GM18499 (cell line): Measurements from ENCODE around the gene DDX31.

Experiments used
- ATAC-seq: cut with Tn5 transposase; IDR thresholded peaks from one replicate; pipeline ENCODE4 v1.9.1; 2021; ENCODE audit warnings: moderate number of reproducible peaks; ENCODE audit not compliant: insufficient read depth, unreplicated experiment

Gene DDX31

GRCh38 chr9:132638240-132638639 is 31.5 kb downstream of the DDX31 start:
- ATAC-seq = no peak

GRCh38 chr9:132637801-132638200 is 32.0 kb downstream of the DDX31 start:
- no peak for ATAC-seq

GRCh38 chr9:132637351-132637750 is 32.4 kb downstream of the DDX31 start:
- no peak for ATAC-seq

DNA sequence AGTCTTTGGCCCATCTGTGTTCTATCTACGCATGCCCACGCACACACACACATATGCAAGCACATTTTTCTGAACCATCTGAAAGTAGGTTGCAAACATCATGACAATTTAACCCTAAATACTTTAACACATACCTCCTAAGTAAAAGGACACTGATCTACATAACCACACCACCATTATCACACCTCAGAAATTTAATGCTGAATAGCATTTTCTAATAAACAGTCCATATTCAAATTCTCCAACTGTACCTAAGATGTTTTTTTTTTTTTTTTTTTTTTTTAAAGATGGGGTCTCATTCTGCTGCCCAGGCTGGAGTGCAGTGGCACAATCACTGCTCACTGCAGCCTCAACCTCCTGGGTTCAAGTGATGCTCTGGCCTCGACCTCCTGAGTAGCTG is 35.5 kb downstream of the DDX31 start:
- ATAC-seq = no peak

- ATAC-seq = no peak
Measured at GRCh38 chr9:132632413-132633129, 37.2 kb downstream of the DDX31 start.

- no peak for ATAC-seq
Measured at GRCh38 chr9:132631685-132632084, 38.1 kb downstream of the DDX31 start.

- no peak for ATAC-seq
Measured at GRCh38 chr9:132631280-132631679, 38.5 kb downstream of the DDX31 start.

DNA sequence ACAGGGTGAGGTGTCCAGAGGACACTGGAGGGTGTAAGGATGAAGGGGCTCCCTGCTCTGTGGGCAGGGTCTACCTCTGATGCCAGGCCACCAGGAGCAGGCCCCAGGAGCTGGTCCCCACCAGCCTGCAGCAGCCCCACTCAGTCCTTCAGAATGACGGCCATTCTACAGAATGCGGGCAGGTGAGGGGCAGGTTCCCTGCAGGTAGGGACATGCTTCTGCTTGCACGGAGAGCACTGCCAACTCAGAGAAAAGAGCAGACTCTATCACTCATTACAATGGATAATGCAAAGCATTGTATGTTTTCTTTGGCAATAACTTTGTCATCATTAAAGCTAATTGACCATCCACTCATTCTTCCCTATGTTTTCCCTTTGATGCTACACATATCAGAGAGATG is 39.0 kb downstream of the DDX31 start:
- no peak for ATAC-seq

DNA sequence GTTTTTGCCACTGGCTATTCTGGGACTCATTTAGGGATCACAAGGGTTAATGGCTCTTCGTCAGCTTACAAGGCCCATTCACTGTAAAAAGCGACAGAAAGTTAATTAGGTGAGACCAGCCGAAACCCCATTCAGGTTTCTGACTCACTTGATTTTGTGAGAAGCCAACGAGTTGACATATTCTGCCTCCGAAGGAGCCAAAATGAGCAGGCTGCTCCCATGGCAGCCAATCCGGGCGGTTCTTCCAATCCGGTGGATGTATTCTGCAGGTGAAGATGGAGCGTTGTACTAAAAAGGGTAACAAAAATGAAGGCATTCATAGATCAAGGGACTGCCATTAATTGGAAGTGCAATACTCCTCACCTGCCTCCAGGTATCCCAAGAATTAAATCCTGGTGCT is 39.7 kb downstream of the DDX31 start:
- no peak for ATAC-seq

- no peak for ATAC-seq
Measured at GRCh38 chr9:132628746-132629145, 41.0 kb downstream of the DDX31 start.

- no peak for ATAC-seq
Measured at GRCh38 chr9:132627594-132627993, 42.2 kb downstream of the DDX31 start.

GRCh38 chr9:132627106-132627505 is 42.7 kb downstream of the DDX31 start:
- ATAC-seq = no peak

DNA sequence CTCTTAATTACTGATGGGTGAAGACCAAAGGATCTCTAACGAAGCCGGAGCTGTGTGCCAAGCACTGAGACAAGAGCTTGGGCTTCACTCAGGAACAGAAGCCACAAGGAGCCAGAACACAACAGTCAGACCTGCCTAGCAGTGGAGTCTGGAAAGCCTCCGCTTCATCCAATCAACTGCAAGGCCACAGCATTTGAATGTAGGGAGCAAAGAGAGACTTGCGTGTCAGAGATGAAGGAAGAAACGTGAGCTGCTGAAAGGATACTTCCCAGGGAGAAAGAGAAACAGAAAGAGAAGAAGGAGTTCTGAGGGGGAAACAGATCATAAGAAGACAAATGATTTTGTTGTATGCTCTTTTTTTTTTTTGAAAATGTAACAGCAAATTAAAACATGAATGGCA is 43.5 kb downstream of the DDX31 start:
- no peak for ATAC-seq

DNA sequence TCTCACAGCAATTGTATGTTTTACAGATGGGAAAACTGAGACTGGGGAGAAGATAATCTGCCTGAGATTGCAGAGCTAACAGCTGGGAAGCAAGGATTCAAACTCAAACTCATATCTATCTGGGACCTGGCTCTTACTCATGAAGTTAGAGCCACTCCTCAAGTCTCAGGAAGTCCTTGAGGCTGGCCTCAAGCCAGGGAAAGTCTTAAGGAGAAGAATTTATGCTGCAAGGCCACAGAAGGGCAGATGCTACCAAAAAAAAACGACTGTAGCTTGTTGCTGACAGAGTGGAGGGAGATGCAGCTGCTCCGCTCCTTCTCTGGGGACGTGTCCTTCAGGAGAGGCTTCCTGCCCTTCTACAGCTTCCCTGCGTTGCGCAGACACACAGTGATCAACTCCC is 47.6 kb downstream of the DDX31 start:
- ATAC-seq = no peak

GRCh38 chr9:132616725-132617124 is 53.1 kb downstream of the DDX31 start:
- ATAC-seq = no peak

GRCh38 chr9:132615774-132616173 is 54.0 kb downstream of the DDX31 start:
- ATAC-seq = no peak

DNA sequence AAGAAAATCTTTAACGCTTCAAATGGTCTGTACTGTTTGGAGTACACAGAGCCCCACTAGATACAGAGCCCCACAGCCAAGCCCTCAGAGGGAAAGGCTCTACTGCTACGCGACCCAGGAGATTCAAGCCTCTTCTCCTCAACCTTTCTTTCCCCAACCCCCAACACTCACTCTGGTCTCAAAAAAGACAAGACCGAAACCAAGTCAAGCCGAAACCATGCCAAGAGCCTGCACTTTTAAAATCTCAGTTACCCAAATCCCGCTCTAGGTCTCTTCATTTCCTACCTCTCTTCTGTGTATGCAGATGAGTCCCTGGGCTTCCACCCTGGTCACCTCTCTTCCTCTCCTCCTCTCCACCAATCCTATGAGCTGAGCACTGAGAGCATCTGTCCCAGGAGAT is 55.5 kb downstream of the DDX31 start:
- no peak for ATAC-seq

- no peak for ATAC-seq
Measured at GRCh38 chr9:132610661-132611060, 59.1 kb downstream of the DDX31 start.

GRCh38 chr9:132609829-132610228 is 60.0 kb downstream of the DDX31 start:
- ATAC-seq = no peak

DNA sequence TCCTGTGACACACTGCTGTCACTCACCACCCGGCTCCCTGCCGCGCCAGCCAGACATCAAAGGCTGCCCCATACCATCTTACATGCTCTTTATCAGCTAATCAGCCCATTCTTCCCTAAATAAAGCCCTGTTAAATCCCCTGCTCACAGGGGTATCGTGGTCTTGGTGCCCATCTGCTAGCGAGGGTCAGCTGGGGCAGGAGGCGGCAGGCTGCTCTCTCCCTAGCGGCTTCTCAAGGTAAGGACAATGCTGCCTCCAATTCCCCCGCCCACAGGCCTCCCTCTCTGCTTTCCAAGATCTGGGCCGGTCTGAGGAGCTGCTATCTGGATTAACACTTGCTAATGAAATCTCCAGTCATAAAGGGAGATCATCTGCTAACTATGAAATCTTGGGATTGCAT is 60.6 kb downstream of the DDX31 start:
- ATAC-seq = no peak

- ATAC-seq = no peak
Measured at GRCh38 chr9:132606066-132606465, 63.7 kb downstream of the DDX31 start.

DNA sequence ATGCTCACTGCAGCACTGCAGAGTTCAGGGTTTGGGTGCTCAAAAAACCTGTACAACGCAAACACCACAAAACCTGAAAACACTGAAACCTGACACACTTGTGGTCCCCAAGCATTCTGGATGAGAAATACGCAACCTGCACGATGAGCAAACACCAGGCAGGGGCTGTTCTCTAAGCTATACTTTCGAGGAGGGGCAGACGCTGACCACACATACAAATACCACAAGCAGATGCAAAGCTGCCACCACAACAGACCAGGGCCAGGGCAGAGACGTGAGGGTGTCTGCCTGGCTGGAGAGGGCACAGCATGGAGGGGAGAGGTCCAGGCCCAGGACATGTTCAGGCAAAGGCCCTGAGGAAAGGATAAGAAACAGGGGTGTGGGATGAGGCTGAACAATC is 64.4 kb downstream of the DDX31 start:
- no peak for ATAC-seq

- ATAC-seq = no peak
Measured at GRCh38 chr9:132602207-132602606, 67.6 kb downstream of the DDX31 start.
